Muscle layer of colon (tissue), 2 donors: ENCODE results near the gene CLBA1.

Source experiments
- H3K27ac ChIP-seq: one replicate; pipeline ENCODE4 v1.7.0; 2013; ENCODE audit warnings: low read depth, mild to moderate bottlenecking, low read length, moderate library complexity
- H3K27me3 ChIP-seq, 2 donors: one replicate each; pipeline ENCODE4 v1.7.0; 2013; ENCODE audit warnings: low read length in 2 of 2, mild to moderate bottlenecking in 2 of 2; ENCODE audit not compliant: insufficient read depth in 2 of 2, control insufficient read depth in 1 of 2
- H3K36me3 ChIP-seq: one replicate; pipeline ENCODE4 v1.7.0; 2013; ENCODE audit warnings: mild to moderate bottlenecking, low read length; ENCODE audit not compliant: insufficient read depth
- H3K4me1 ChIP-seq: one replicate; pipeline ENCODE4 v1.7.0; 2013; ENCODE audit warnings: mild to moderate bottlenecking, low read length; ENCODE audit not compliant: insufficient read depth
- H3K4me3 ChIP-seq, 2 donors: one replicate each; pipeline ENCODE4 v1.7.0; 2013; ENCODE audit warnings: low read length in 2 of 2, low read depth in 1 of 2, mild to moderate bottlenecking in 1 of 2, moderate library complexity in 1 of 2
- H3K9ac ChIP-seq: one replicate; pipeline ENCODE4 v1.7.0; 2013; ENCODE audit warnings: low read length
- H3K9me3 ChIP-seq: one replicate; pipeline ENCODE4 v1.7.0; 2013; ENCODE audit warnings: mild to moderate bottlenecking, low read length
- donor health status: abdominal sarcoma.
- donor health status: Adenocarcinoma of cecum.

The CLBA1 gene

GRCh38 chr14:105006831-105007592 lies 21.4 kb downstream of the CLBA1 start:
- Histone ChIP-seq H3K27ac (no peak overlapping the region), H3K4me1 (peaks cover 15% of the 10 kb centered on the region), H3K27me3 (no peaks in the 10 kb centered on the region), H3K36me3 (no peaks in the 10 kb centered on the region), H3K9ac (no peak overlapping the region), H3K9me3 (no peaks in the 10 kb centered on the region), H3K4me3 (no peak overlapping the region)

GRCh38 chr14:105007593-105008264 lies 22.1 kb downstream of the CLBA1 start:
- Histone ChIP-seq H3K27me3 (no peaks in the 10 kb centered on the region), H3K27ac (no peak overlapping the region), H3K36me3 (no peaks in the 10 kb centered on the region)

GRCh38 chr14:105010106-105010505 lies 24.5 kb downstream of the CLBA1 start:
- Histone ChIP-seq H3K27ac (no peak overlapping the region), H3K4me3 (no peak overlapping the region), H3K36me3 (no peaks in the 10 kb centered on the region), H3K9me3 (no peaks in the 10 kb centered on the region), H3K27me3 (no peaks in the 10 kb centered on the region), H3K4me1 (peaks cover 19% of the 10 kb centered on the region), H3K9ac (no peak overlapping the region)

More at GRCh38 chr14:105007593-105008264, 22.1 kb downstream of the CLBA1 start:
- no peak overlapping the region for H3K9ac ChIP-seq
- H3K4me3 ChIP-seq = no peak overlapping the region
- H3K4me1 ChIP-seq = peaks cover 19% of the 10 kb centered on the region
- H3K9me3 ChIP-seq = no peaks in the 10 kb centered on the region

- Histone ChIP-seq H3K27me3 (no peaks in the 10 kb centered on the region), H3K36me3 (no peaks in the 10 kb centered on the region), H3K4me1 (peaks cover 19% of the 10 kb centered on the region), H3K9ac (no peak overlapping the region), H3K9me3 (no peaks in the 10 kb centered on the region), H3K27ac (peak overlapping the region; percentile 56), H3K4me3 (no peak overlapping the region)
Measured at GRCh38 chr14:105010891-105011291, 25.3 kb downstream of the CLBA1 start.

GRCh38 chr14:105011312-105011990 lies 25.9 kb downstream of the CLBA1 start:
- H3K27me3 ChIP-seq = no peaks in the 10 kb centered on the region
- H3K4me1 ChIP-seq = peaks cover 19% of the 10 kb centered on the region
- peak overlapping the region; percentile 56 for H3K27ac ChIP-seq
- H3K9ac ChIP-seq = no peak overlapping the region
- H3K9me3 ChIP-seq = no peaks in the 10 kb centered on the region
- peak overlapping the region in 1 of 2 donors; percentile 32 for H3K4me3 ChIP-seq
- no peaks in the 10 kb centered on the region for H3K36me3 ChIP-seq

GRCh38 chr14:105012171-105012985 lies 26.8 kb downstream of the CLBA1 start:
- no peaks in the 10 kb centered on the region for H3K9me3 ChIP-seq
- H3K27ac ChIP-seq = no peak overlapping the region
- no peak overlapping the region for H3K4me3 ChIP-seq
- no peaks in the 10 kb centered on the region for H3K36me3 ChIP-seq
- H3K9ac ChIP-seq = no peak overlapping the region
- H3K4me1 ChIP-seq = peaks cover 19% of the 10 kb centered on the region
- H3K27me3 ChIP-seq = no peaks in the 10 kb centered on the region

GRCh38 chr14:105013150-105013785 lies 27.7 kb downstream of the CLBA1 start:
- peaks cover 19% of the 10 kb centered on the region for H3K4me1 ChIP-seq
- H3K9ac ChIP-seq = no peak overlapping the region
- H3K27ac ChIP-seq = no peak overlapping the region
- H3K4me3 ChIP-seq = no peak overlapping the region
- no peaks in the 10 kb centered on the region for H3K9me3 ChIP-seq
- H3K27me3 ChIP-seq = no peaks in the 10 kb centered on the region
- no peaks in the 10 kb centered on the region for H3K36me3 ChIP-seq

GRCh38 chr14:105014032-105014431 lies 28.4 kb downstream of the CLBA1 start:
- Histone ChIP-seq H3K9me3 (no peaks in the 10 kb centered on the region), H3K27me3 (no peaks in the 10 kb centered on the region), H3K9ac (no peak overlapping the region), H3K27ac (no peak overlapping the region), H3K4me3 (no peak overlapping the region), H3K4me1 (peaks cover 21% of the 10 kb centered on the region), H3K36me3 (no peaks in the 10 kb centered on the region)

- Histone ChIP-seq H3K9ac (no peak overlapping the region), H3K27ac (no peak overlapping the region), H3K4me3 (no peak overlapping the region), H3K36me3 (no peaks in the 10 kb centered on the region), H3K4me1 (peaks cover 27% of the 10 kb centered on the region), H3K27me3 (no peaks in the 10 kb centered on the region), H3K9me3 (no peaks in the 10 kb centered on the region)
Measured at GRCh38 chr14:105014631-105015030, 29.0 kb downstream of the CLBA1 start.

- Histone ChIP-seq H3K27me3 (no peaks in the 10 kb centered on the region), H3K27ac (no peak overlapping the region), H3K4me1 (peaks cover 30% of the 10 kb centered on the region), H3K9me3 (no peaks in the 10 kb centered on the region), H3K9ac (no peak overlapping the region), H3K4me3 (no peak overlapping the region), H3K36me3 (no peaks in the 10 kb centered on the region)
Measured at GRCh38 chr14:105015242-105015641, 29.7 kb downstream of the CLBA1 start.
